GM19397 (cell line): ENCODE data around the gene ALAS1.

Experiments
- ATAC-seq: cut with Tn5 transposase; IDR thresholded peaks from one replicate; pipeline ENCODE4 v1.9.1; 2021; ENCODE audit warnings: mild to moderate bottlenecking, moderate library complexity; ENCODE audit not compliant: unreplicated experiment

ALAS1 gene

GRCh38 chr3:52233968-52234367, 36.0 kb downstream of the ALAS1 start:
- ATAC-seq: no peak

DNA sequence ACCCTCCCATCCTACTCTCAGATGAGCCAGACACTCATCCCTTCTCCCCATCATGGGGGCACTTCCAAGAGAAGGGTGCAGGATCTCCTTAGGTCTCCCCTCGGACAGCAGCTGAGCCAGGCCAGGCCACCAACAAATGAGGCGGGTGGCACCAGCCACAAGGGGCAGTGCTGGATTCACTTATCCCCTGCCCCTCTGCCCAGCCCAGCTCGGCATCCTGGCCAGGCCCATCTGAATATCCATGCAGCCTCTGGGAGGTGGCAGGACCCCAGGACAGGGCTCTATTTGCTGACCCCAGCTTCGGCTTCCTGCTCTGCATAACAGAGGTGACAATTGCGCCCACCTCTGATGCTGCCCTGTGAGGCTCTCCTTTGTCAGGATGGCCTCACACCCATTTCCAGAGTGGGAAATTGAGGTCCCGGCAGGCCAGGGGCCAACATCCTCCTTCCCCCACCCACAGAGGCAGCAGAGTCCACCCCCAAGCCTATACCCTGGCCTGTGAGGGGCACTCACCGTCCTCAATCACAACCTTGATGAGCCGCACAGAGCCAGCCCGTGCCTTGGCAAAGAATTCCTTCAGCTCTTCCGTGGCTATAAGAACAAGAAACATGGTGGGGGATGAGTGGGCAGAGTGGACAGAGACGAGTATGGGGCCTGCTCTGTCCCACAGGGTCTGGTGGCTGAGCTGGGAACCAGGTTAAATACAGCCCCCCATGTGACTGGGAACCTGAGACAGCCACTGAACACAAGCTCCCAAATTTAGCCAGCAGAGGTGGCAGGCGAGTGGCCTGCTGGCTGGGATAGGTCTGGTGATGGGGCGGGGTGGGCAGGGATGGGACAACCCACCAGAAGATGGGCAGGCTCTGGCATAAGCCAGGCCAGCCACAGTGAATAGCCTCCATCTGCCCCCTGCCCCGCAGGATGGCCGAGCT, 36.8 kb downstream of the ALAS1 start:
- no peak for ATAC-seq

GRCh38 chr3:52236424-52236886, 38.5 kb downstream of the ALAS1 start:
- ATAC-seq: no peak

DNA sequence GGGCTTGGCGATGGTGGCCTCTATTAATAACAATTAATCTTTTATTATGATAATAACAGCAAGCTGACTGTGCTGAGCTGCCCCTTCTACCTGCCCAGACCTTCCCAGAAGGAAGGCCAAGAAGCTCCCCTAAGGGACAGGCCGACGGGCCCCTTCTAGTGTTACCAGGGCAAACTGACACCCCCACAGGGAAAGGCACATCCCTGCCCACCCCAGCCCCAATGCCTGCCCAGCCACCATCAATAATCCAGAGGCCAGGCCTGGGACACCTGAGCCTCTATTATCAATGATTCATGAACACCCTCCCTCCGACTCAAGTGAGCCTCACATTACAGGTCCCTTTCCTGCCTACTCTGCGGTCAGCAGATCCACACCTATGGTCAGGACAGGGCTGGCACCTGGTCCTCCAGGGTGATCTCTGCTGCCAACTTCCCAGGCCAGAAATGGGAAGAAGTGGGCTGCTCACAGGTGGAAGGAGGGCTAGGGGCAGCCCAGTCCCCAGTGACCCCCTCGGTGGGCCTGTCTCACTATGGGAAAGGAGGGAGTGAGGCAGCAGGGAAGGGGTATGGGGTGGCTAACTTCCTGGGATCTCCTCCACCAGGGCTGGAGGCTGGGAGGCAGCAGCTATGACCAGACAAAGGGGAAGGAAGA, 39.2 kb downstream of the ALAS1 start:
- ATAC-seq: no peak

DNA sequence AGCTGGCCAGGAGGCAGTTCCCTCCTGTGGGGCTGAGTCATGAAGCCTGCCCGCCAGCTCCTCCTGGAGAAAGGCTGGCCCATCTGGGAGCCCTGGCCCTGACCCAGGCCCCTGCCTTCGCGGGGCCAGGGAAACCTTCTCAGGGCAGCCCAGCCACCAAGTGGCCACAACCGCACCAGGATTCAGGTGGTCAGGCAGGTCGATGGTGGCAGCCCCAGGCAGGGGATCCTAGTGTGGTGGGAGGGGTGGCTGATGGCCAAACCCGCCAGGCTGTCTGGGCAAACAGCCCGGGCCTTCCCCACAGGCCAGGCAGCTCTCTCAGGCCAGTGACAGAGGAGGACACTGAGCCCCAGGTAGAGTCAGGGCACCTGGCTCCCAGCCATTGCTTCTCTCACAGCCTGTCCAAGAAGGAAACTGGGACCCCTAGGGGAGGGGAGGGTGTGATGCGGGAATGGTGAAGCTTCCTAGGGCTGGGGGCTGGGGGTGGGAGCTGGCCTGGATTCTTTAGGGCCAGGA, 39.8 kb downstream of the ALAS1 start:
- no peak for ATAC-seq

- no peak for ATAC-seq
These were observed 40.3 kb downstream of the ALAS1 start for GRCh38 chr3:52238193-52238760.

- peak; percentile 79 for ATAC-seq
These were observed 41.1 kb downstream of the ALAS1 start, which contains the start of gene TWF2 for GRCh38 chr3:52238761-52239701. Gene TWF2, minus strand, starts transcription at chr3:52239158. Its CDS starts 142 bp downstream, at chr3:52239016.

DNA sequence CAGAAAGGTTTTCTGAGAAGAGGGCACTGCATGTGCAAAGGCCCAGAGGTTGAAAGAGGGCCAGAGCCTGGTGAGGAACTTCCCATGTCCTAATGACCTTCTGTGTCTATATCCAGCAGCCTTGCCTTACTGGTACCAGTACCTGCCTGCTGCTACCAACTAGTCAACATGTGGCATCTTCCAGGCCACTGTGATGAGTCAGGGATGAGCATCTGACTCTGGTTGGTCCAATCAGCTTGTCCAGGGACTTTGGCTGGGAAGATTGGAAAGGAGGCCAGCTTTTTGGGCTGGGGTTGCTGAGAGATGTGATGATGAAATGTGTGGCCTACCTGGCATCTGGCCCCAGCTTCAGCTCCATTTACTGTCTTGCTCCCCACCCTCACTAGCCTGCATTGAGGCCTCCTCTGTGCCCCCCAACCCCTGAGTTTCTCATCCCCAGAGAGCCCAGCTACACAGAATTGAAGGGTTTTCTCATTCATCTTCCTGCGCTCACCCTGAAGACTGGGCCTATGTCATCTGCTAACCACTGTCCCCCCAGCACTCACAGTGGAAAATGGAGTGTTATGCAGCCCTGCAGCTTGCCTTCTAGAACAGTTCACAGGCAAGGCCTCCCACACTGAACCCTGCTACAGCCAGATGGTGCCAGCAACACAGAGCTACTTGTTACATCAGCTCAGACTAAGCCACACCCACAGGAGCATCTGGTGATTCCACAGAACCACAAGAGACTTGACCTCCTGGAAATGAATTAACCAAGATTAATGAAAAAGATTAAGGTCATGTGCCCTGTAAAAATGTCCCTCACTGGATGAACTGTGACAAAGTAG, 42.3 kb downstream of the ALAS1 start:
- no peak for ATAC-seq

- no peak for ATAC-seq
These were observed 43.0 kb downstream of the ALAS1 start for GRCh38 chr3:52240886-52241370.

- ATAC-seq: no peak
These were observed 44.1 kb downstream of the ALAS1 start for GRCh38 chr3:52242039-52242438.

- ATAC-seq: no peak
These were observed 46.0 kb downstream of the ALAS1 start for GRCh38 chr3:52243791-52244628.

GRCh38 chr3:52245322-52246263, 47.6 kb downstream of the ALAS1 start, which contains the start of gene PPM1M:
Gene PPM1M, plus strand, starts transcription at chr3:52245759. Its CDS starts 66 bp downstream, at chr3:52245825.
- no peak for ATAC-seq

DNA sequence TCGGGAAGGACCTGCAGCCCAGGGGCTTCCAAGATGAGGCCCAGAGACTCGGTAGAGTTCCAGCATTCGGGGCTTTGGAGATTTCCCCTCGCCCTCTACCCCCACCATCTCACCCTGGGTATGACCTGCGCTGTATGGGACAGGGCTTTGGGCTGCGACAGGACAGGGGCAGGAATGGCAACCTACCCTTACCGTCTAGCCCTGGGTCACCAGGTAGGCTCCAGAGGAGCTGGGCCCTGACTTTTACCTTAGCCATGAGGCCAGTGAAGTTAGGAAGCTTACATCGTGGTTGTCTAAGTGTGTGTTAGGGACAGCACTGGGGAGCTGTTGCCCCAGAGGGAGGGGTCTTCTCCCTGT, 48.3 kb downstream of the ALAS1 start:
- ATAC-seq: no peak

DNA sequence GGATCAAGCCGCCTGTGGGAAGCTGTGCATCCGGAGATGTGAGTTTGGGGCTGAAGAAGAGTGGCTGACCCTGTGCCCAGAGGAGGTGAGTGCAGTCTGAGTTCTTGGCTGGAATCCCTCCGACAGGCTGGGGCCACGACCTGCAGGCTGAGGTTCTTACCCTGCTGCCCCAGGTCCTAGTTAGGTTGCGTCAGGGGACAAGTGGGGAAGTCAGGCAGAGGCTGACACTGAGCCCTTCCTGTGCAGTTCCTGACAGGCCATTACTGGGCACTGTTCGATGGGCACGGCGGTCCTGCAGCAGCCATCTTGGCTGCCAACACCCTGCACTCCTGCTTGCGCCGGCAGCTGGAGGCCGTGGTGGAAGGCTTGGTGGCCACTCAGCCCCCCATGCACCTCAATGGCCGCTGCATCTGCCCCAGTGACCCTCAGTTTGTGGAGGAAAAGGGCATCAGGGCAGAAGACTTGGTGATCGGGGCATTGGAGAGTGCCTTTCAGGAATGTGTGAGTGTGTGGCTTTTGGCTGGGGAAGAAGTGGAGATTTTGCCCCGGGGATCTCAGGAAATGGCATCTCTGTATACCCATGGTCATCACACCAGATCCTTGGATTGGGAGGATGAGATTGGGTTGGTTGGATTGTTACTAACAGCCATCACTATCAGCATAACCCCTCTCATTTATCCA, 48.9 kb downstream of the ALAS1 start:
- no peak for ATAC-seq

DNA sequence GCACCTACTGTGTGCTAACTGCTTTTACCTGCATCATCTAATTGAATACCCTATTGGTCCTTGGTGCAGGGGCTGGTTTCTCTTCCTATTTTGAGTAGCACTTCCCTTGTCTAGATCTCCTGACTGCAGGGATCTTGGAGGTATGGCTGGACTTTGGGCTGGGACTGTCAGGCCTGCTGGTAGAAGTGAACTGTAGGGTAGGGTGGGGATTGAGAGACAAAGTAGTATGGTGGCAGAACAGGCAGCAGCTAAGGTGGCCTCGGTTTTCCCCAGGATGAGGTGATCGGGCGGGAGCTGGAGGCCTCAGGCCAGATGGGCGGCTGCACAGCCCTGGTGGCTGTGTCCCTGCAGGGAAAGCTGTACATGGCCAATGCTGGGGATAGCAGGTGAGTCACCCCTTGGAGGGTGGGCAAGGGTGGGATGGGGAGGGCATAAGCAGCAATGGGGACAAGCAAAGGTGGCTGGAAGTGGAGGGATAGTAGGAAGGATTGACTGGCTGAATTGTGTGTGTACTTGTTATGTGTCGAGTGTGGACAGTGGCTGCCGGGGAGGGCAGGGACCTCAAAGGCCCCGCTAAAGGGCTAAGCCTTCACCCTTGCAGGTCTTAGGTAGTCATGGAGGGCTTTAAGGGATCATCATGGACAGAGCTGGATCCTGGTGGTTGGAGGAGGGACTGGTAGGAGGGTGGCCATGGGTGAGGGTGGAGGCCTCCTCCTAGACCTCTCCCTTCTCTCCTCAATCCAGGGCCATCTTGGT, 49.6 kb downstream of the ALAS1 start:
- ATAC-seq: no peak

DNA sequence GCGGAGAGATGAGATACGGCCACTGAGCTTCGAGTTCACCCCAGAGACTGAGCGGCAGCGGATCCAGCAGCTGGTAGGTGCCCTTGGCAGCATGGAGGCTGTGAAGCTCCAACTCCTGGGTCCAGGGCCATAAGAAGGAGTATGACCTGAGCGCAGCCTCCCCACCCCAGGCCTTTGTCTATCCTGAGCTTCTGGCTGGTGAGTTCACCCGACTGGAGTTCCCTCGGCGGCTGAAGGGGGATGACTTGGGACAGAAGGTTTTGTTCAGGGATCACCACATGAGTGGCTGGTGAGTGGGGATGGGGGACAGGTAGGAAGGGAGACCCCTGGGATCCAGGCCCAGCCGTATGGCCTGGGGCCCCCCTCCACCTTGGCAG, 50.2 kb downstream of the ALAS1 start:
- no peak for ATAC-seq
